ENCODE measurements around the gene MT4. TPM values are rescaled to one million over a fixed set of nuclear protein-coding genes. Genes with fewer than 3 reads are reported as not detected.

The MT4 gene
- total RNA-seq, 1 experiment from 2014 or later, result not detected

DNA sequence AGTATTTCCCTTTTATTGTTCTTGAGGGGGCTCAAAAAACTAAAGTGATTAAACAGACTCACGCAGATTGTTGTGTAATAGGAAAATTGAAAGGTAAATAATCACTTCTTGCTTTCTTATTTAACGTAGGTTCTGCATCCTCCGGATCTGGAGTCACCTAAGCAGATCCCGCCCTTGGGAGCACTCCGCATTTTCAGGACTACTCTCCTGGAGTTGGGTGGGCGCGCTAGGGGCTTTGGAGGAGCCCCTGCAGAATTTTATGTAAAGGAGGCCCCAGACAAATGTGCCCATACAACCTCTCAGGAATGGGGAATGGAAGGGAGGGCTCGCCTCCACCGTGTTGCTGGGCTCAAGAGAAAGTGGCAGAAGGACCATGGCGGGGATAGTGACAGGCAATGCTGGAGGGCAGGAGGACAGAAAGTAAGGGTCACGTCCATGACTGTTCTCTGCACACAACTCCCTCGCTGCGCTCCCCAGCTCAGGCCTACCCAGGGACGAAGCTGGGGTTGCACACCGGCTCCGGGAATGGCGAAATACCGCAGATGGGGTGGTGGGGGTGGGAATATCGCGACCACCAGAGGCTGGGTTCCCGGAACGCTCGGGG lies 51.8 kb downstream of the MT4 start:
- peaks cover 38% of the 10 kb centered on the region for H3K4me1 ChIP-seq (ENCODE audit: insufficient read depth, low read length)
- no peaks in the 10 kb centered on the region for H3K36me3 ChIP-seq (ENCODE audit: low read depth, low read length)
- no peaks in the 10 kb centered on the region for H4K20me1 ChIP-seq (ENCODE audit: low read length)
- no peak overlapping the region for H3K9ac ChIP-seq (ENCODE audit: low read length)
- no peaks in the 10 kb centered on the region for H3F3A ChIP-seq (ENCODE audit: low read length, unreplicated experiment)
- no peak for TF ChIP-seq EZH2 (IDR thresholded peaks at IDR 0.05; ENCODE audit: low read length, unreplicated experiment)
- TF ChIP-seq, protein P1, sequence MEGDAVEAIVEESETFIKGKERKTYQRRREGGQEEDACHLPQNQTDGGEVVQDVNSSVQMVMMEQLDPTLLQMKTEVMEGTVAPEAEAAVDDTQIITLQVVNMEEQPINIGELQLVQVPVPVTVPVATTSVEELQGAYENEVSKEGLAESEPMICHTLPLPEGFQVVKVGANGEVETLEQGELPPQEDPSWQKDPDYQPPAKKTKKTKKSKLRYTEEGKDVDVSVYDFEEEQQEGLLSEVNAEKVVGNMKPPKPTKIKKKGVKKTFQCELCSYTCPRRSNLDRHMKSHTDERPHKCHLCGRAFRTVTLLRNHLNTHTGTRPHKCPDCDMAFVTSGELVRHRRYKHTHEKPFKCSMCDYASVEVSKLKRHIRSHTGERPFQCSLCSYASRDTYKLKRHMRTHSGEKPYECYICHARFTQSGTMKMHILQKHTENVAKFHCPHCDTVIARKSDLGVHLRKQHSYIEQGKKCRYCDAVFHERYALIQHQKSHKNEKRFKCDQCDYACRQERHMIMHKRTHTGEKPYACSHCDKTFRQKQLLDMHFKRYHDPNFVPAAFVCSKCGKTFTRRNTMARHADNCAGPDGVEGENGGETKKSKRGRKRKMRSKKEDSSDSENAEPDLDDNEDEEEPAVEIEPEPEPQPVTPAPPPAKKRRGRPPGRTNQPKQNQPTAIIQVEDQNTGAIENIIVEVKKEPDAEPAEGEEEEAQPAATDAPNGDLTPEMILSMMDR (conservative IDR thresholded peaks at IDR 0.05; ENCODE audit: low read depth, low read length), result no peak
- TF ChIP-seq EZH2phosphoT487 (IDR thresholded peaks at IDR 0.05; ENCODE audit: borderline replicate concordance, low read length), result no peak
- CTCF ChIA-PET, result no interaction called here
- H3K9me3 ChIP-seq (ENCODE audit: low read length), result no peaks in the 10 kb centered on the region
- H3K27ac ChIP-seq (ENCODE audit: low read length), result no peak overlapping the region
- ATAC-seq (no peak), DNase-seq (no peak)
- POLR2A ChIA-PET (ENCODE audit: unreplicated experiment), result no interaction called here
- no peak overlapping the region for H2AFZ ChIP-seq (ENCODE audit: low read length)
- no TSS peak for BruUV-seq (replicated peaks)
- intact Hi-C loops (cut with micrococcal nuclease), result no loop called here
- H3K4me3 ChIP-seq (ENCODE audit: low read length), result no peak overlapping the region
- H3K27me3 ChIP-seq (ENCODE audit: low read length), result no peaks in the 10 kb centered on the region
- no peak overlapping the region for H3K4me2 ChIP-seq (ENCODE audit: low read length)
- H3K79me2 ChIP-seq (ENCODE audit: low read length), result no peaks in the 10 kb centered on the region
- no peaks in the 10 kb centered on the region for H3K9me2 ChIP-seq (replicated peaks; ENCODE audit: low read length)

DNA sequence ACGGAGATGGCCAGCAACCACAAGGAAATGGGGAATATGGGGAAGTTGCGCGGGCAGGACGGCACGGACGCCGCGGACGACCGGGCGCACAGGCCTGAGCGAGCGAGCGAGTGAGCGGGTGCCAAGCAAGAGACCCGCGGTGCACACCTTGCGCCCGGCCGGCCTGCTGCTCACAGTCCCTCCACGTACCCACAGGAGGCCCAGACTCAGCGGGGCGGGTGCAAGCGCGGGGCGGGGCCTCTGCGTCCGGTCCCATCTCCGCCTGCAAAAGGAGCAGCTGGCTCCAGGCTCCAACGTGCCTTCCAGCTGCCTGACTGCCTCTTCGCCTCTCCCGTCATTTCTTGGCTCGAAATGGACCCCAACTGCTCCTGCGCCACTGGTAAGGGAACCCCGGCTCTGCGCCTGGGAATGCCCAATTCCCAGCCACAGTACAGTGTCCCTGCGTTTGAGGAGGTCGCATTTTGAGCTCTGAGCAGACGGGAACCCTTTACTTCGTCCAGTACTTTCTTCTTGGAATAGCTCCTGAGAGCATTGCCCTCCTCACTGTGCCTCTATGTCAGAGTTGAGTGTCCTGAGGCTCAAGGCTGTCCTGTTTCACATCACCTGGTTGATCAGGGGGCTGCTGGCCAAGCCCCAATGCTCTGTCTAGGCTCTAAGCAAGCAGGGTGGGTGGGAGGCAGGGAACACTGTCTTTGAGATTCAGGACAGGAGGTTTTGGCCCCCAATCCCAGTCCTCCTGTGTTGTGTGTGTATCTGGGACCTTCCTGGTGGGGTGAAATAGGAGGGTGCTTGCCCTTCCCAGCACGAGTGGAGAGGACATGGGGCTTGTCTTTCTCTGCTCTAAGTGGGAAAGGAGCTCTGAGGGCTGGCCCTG lies 52.6 kb downstream of the MT4 start:
- CTCF ChIA-PET, result no interaction called here
- Histone ChIP-seq H3K27me3 (ENCODE audit: low read length) (no peaks in the 10 kb centered on the region), H3K27ac (ENCODE audit: low read length) (no peak overlapping the region), H4K20me1 (ENCODE audit: low read length) (no peaks in the 10 kb centered on the region), H2AFZ (ENCODE audit: low read length) (no peak overlapping the region), H3K79me2 (ENCODE audit: low read length) (no peaks in the 10 kb centered on the region), H3K9ac (ENCODE audit: low read length) (no peak overlapping the region), H3F3A (ENCODE audit: low read length, unreplicated experiment) (no peaks in the 10 kb centered on the region), H3K4me1 (ENCODE audit: insufficient read depth, low read length) (peaks cover 32% of the 10 kb centered on the region), H3K9me2 (replicated peaks; ENCODE audit: low read length) (no peaks in the 10 kb centered on the region), H3K4me2 (ENCODE audit: low read length) (no peak overlapping the region), H3K9me3 (ENCODE audit: low read length) (no peaks in the 10 kb centered on the region), H3K36me3 (ENCODE audit: low read depth, low read length) (no peaks in the 10 kb centered on the region), H3K4me3 (ENCODE audit: low read length) (no peak overlapping the region)
- no peak for DNase-seq
- no peak for TF ChIP-seq EZH2phosphoT487 (IDR thresholded peaks at IDR 0.05; ENCODE audit: borderline replicate concordance, low read length)
- TF ChIP-seq EZH2 (IDR thresholded peaks at IDR 0.05; ENCODE audit: low read length, unreplicated experiment), result no peak
- TF ChIP-seq, protein P1 (conservative IDR thresholded peaks at IDR 0.05; ENCODE audit: low read depth, low read length), result no peak
- no peak for ATAC-seq
- no TSS peak for BruUV-seq (replicated peaks)
- intact Hi-C loops (cut with micrococcal nuclease), result no loop called here
- POLR2A ChIA-PET (ENCODE audit: unreplicated experiment), result no interaction called here

DNA sequence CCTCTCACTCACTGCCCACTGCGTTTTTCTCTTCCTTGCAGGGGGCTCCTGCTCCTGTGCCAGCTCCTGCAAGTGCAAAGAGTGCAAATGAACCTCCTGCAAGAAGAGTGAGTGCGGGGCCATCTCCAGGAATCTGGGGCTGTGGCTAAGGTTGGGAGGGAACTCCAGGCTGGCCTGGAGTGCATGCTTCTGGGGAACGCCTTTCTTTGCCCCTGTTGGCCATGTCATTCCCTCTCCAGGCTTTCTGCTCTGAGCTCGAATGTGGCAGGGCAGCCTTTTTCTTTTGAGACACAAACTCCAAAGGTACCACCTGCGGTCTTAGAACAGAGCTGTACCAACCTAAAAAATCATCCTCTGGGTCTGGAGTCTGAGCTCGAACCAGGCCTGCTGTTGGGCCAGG lies 53.3 kb downstream of the MT4 start:
- no peak overlapping the region for H3K9ac ChIP-seq (ENCODE audit: low read length)
- H3K27ac ChIP-seq (ENCODE audit: low read length), result no peak overlapping the region
- H4K20me1 ChIP-seq (ENCODE audit: low read length), result no peaks in the 10 kb centered on the region
- H3K9me3 ChIP-seq (ENCODE audit: low read length), result no peaks in the 10 kb centered on the region
- no TSS peak for BruUV-seq (replicated peaks)
- ChIA-PET POLR2A (ENCODE audit: unreplicated experiment) (no interaction called here), CTCF (no interaction called here)
- H3K36me3 ChIP-seq (ENCODE audit: low read depth, low read length), result no peaks in the 10 kb centered on the region
- intact Hi-C loops (cut with micrococcal nuclease), result no loop called here
- H3K27me3 ChIP-seq (ENCODE audit: low read length), result no peaks in the 10 kb centered on the region
- TF ChIP-seq, protein P1 (conservative IDR thresholded peaks at IDR 0.05; ENCODE audit: low read depth, low read length), result no peak
- TF ChIP-seq EZH2 (IDR thresholded peaks at IDR 0.05; ENCODE audit: low read length, unreplicated experiment) (no peak), EZH2phosphoT487 (IDR thresholded peaks at IDR 0.05; ENCODE audit: borderline replicate concordance, low read length) (no peak)
- DNase-seq (no peak), ATAC-seq (no peak)
- no peaks in the 10 kb centered on the region for H3K9me2 ChIP-seq (replicated peaks; ENCODE audit: low read length)
- H3K4me2 ChIP-seq (ENCODE audit: low read length), result no peak overlapping the region
- no peak overlapping the region for H3K4me3 ChIP-seq (ENCODE audit: low read length)
- H3K4me1 ChIP-seq (ENCODE audit: insufficient read depth, low read length), result peaks cover 25% of the 10 kb centered on the region
- no peaks in the 10 kb centered on the region for H3K79me2 ChIP-seq (ENCODE audit: low read length)
- no peak overlapping the region for H2AFZ ChIP-seq (ENCODE audit: low read length)
- H3F3A ChIP-seq (ENCODE audit: low read length, unreplicated experiment), result no peaks in the 10 kb centered on the region
